ENCODE measurements around the gene JAM3. TPM values are rescaled to one million over a fixed set of nuclear protein-coding genes. Genes with fewer than 3 reads are reported as not detected.

JAM3 gene
- total and polyA plus RNA-seq, 2 of the 4 experiments (the other 2 are of a cell fraction) = 38.0 to 71.5 TPM

- Histone ChIP-seq H2BK120ac (ENCODE audit: low read depth, low read length) (no peak overlapping the region), H3K9ac (ENCODE audit: low read depth, low read length) (no peak overlapping the region), H3K27ac (ENCODE audit: insufficient read depth, low read length) (no peak overlapping the region; the same call in 1 of the 2 replicates), H2BK20ac (ENCODE audit: low read depth, low read length) (no peak overlapping the region), H3K14ac (replicated peaks; ENCODE audit: low read depth, low read length) (no peak overlapping the region), H2BK15ac (ENCODE audit: low read depth, low read length) (no peak overlapping the region), H3K56ac (ENCODE audit: extremely low read depth, insufficient read depth, low read length) (no peak overlapping the region), H4K20me1 (ENCODE audit: insufficient read depth, low read length) (peaks cover 8% of the 10 kb centered on the region; the same call in 1 of the 2 replicates), H3K9me1 (ENCODE audit: insufficient read depth, low read length) (peaks cover 6% of the 10 kb centered on the region), H2AK9ac (replicated peaks; ENCODE audit: low read depth, low read length, poor library complexity) (no peak overlapping the region), H2AK5ac (ENCODE audit: low read depth, low read length) (no peak overlapping the region), H2BK5ac (ENCODE audit: low read depth, low read length, poor library complexity, severe bottlenecking) (peak overlapping the region; percentile 47), H3K4me3 (ENCODE audit: insufficient read depth, low read depth, low read length) (no peak overlapping the region), H3K4ac (ENCODE audit: low read depth, low read length) (peak overlapping the region; percentile 20; the same call in 1 of the 2 replicates), H3K23ac (ENCODE audit: low read depth, low read length) (peak overlapping the region; percentile 21; the same call in 1 of the 2 replicates), H3K9me3 (ENCODE audit: control insufficient read depth, insufficient read depth, low read length) (no peaks in the 10 kb centered on the region), H3K18ac (ENCODE audit: low read depth, low read length) (peak overlapping the region; percentile 22; the same call in 1 of the 2 replicates), H3K79me1 (ENCODE audit: low read depth in 1 of 2, low read length in 2 of 2) (peaks cover 17 to 44% of the 10 kb centered on the region in 2 experiments), H2AFZ (replicated peaks; ENCODE audit: low read length, poor library complexity) (no peak overlapping the region), H3K36me3 (ENCODE audit: control insufficient read depth, insufficient read depth, low read length) (no peaks in the 10 kb centered on the region), H3K4me2 (ENCODE audit: low read depth, low read length) (peak overlapping the region; percentile 87; the same call in 1 of the 2 replicates), H4K5ac (ENCODE audit: low read depth, low read length) (no peak overlapping the region), H4K91ac (ENCODE audit: insufficient read depth, low read depth, low read length) (no peak overlapping the region), H3K4me1 (ENCODE audit: control insufficient read depth, insufficient read depth, low read length) (peaks cover 15% of the 10 kb centered on the region), H4K8ac (ENCODE audit: low read depth in 2 of 2, low read length in 2 of 2) (no peak overlapping the region), H3K27me3 (ENCODE audit: control insufficient read depth, insufficient read depth, low read length) (no peaks in the 10 kb centered on the region)
- dilution Hi-C loops (cut with HindIII; ENCODE audit: low sequenced_read_pairs, unreplicated experiment) (no loop called here), in situ Hi-C loops (cut with MboI; ENCODE audit: low sequenced_read_pairs) (no loop called here), intact Hi-C loops (cut with micrococcal nuclease) (no loop called here)
- DNase-seq = peak; percentile 97
- no TSS peak for BruUV-seq (replicated peaks)
- ChIA-PET CTCF (interaction anchor here (0.6 to 1.8 kb wide), 2 partner anchors 66 to 76 kb away, joined by 3 to 6 read pairs; no protein-coding TSS in a partner anchor), POLR2A (ENCODE audit: unreplicated experiment) (no interaction called here)
- ATAC-seq (ENCODE audit: low read depth) = peak; percentile 95
- no CpG with 5 or more reads among the region's 1 CpG for WGBS, 2 experiments (ENCODE audit: extremely low coverage in 2 of 2, insufficient read length in 1 of 2)
- TF ChIP-seq MAFK (IDR thresholded peaks at IDR 0.05; ENCODE audit: low read depth, low read length) (peak; percentile 22; the same call in 1 of the 2 replicates), USF2 (IDR thresholded peaks at IDR 0.05; ENCODE audit: low read depth, low read length) (no peak), POLR2A (IDR thresholded peaks at IDR 0.05; ENCODE audit: low read depth, low read length) (no peak), SMC3 (IDR thresholded peaks at IDR 0.05; ENCODE audit: low read depth, low read length) (no peak), RCOR1 (IDR thresholded peaks at IDR 0.05; ENCODE audit: insufficient replicate concordance, low read length) (no peak), CTCF (conservative IDR thresholded peaks at IDR 0.05; ENCODE audit: low read depth, low read length) (no peak), MXI1 (IDR thresholded peaks at IDR 0.05; ENCODE audit: borderline replicate concordance, low read depth, low read length) (peak; percentile 79), RAD21 (IDR thresholded peaks at IDR 0.05; ENCODE audit: low read length) (no peak), CEBPB (IDR thresholded peaks at IDR 0.05; ENCODE audit: low read depth, low read length) (peak; percentile 41; the same call in 1 of the 2 replicates), NFE2L2 (IDR thresholded peaks at IDR 0.05; ENCODE audit: low read depth, low read length) (peak; percentile 36; the same call in 1 of the 2 replicates), BHLHE40 (IDR thresholded peaks at IDR 0.05; ENCODE audit: low read depth, low read length) (peak; percentile 71), ELK1 (IDR thresholded peaks at IDR 0.05; ENCODE audit: borderline replicate concordance, low read depth, low read length) (no peak), RFX5 (IDR thresholded peaks at IDR 0.05; ENCODE audit: low read depth, low read length) (peak; percentile 99), MAZ (IDR thresholded peaks at IDR 0.05; ENCODE audit: borderline replicate concordance, low read depth, low read length) (no peak), CHD1 (IDR thresholded peaks at IDR 0.05; ENCODE audit: low read depth, low read length) (no peak)
These were observed 57.4 kb downstream of the JAM3 start for GRCh38 chr11:134126217-134126822.
